OCI-LY3 (cell line): ENCODE data around the gene AGAP1.

Source experiments
- H2AFZ ChIP-seq: fragments of 200-600, 300-600 bp; shearing (Covaris generic); 2 replicates; pipeline ENCODE4 v1.6.0; 2014; ENCODE audit warnings: antibody characterized with exemption, low read depth, low read length
- H3K27ac ChIP-seq: fragments of 200-600, 300-600 bp; sonication (generic); 2 replicates; pipeline ENCODE4 v1.5.1; 2014; ENCODE audit warnings: mild to moderate bottlenecking, low read length, moderate library complexity, mixed read lengths
- H3K27me3 ChIP-seq: fragments of 200-600, 300-600 bp; sonication (generic); 2 replicates; pipeline ENCODE4 v1.6.1; 2014; ENCODE audit warnings: low read depth, low read length, mixed read lengths
- H3K36me3 ChIP-seq: fragments of 200-600, 300-600 bp; sonication (generic); replicated peaks from 2 replicates; pipeline ENCODE3; 2014; ENCODE audit warnings: low read depth, low read length, mixed read lengths
- H3K4me1 ChIP-seq: fragments of 300-600, 200-600 bp; sonication (generic); 2 replicates; pipeline ENCODE4 v1.6.1; 2014; ENCODE audit warnings: low read length, mixed read lengths
- H3K4me2 ChIP-seq: fragments of 200-600, 300-600 bp; sonication (generic); 2 replicates; pipeline ENCODE4 v1.6.1; 2014; ENCODE audit warnings: low read length, mixed read lengths
- H3K4me3 ChIP-seq: fragments of 300-600, 200-600 bp; sonication (generic); 2 replicates; pipeline ENCODE4 v1.5.1; 2014; ENCODE audit warnings: antibody characterized with exemption, mild to moderate bottlenecking, low read length, moderate library complexity
- H3K79me2 ChIP-seq: fragments of 300-600, 200-600 bp; shearing (Covaris generic); 2 replicates; pipeline ENCODE4 v1.6.1; 2014; ENCODE audit warnings: mild to moderate bottlenecking, low read length, mixed read lengths
- H3K9ac ChIP-seq: fragments of 300-600, 200-600 bp; shearing (Covaris generic); 2 replicates; pipeline ENCODE4 v1.6.0; 2014; ENCODE audit warnings: mild to moderate bottlenecking, low read length, moderate library complexity
- H3K9me3 ChIP-seq: fragments of 200-600, 300-600 bp; shearing (Covaris generic); 2 replicates; pipeline ENCODE4 v1.6.1; 2014; ENCODE audit warnings: low read length, mixed read lengths; ENCODE audit not compliant: insufficient read depth
- H4K20me1 ChIP-seq: fragments of 200-600, 300-600 bp; sonication (generic); 2 replicates; pipeline ENCODE4 v1.6.1; 2016; ENCODE audit warnings: low read length, mixed read lengths; ENCODE audit not compliant: insufficient read depth
- CTCF ChIP-seq: fragments of 200-600, 300-600 bp; sonication (generic); IDR thresholded peaks from 2 replicates; pipeline ENCODE4 v1.5.1; 2014; ENCODE audit warnings: antibody characterized with exemption, low read length, low read depth
- EZH2phosphoT487 ChIP-seq: fragments of 200-600 bp; shearing (Covaris generic); IDR thresholded peaks from 2 replicates; pipeline ENCODE4 v1.6.1; 2018; ENCODE audit warnings: antibody characterized with exemption, mixed run types, low read depth

The AGAP1 gene

GRCh38 chr2:235606004-235606715 lies 112.3 kb downstream of the AGAP1 start:
- Histone ChIP-seq H3K27ac (no peak overlapping the region), H2AFZ (no peak overlapping the region)

GRCh38 chr2:235607546-235608199 lies 113.8 kb downstream of the AGAP1 start:
- H3K4me2 ChIP-seq, result no peak overlapping the region
- H3K4me3 ChIP-seq, result no peak overlapping the region
- no peak overlapping the region for H3K9ac ChIP-seq
- no peak overlapping the region for H2AFZ ChIP-seq
- no peaks in the 10 kb centered on the region for H3K36me3 ChIP-seq
- no peaks in the 10 kb centered on the region for H3K27me3 ChIP-seq
- H3K27ac ChIP-seq, result no peak overlapping the region
- H3K79me2 ChIP-seq, result no peaks in the 10 kb centered on the region
- H4K20me1 ChIP-seq, result no peaks in the 10 kb centered on the region
- H3K9me3 ChIP-seq, result no peaks in the 10 kb centered on the region
- no peak for TF ChIP-seq CTCF
- no peak for TF ChIP-seq EZH2phosphoT487
- no peaks in the 10 kb centered on the region for H3K4me1 ChIP-seq

More at GRCh38 chr2:235606004-235606715, 112.3 kb downstream of the AGAP1 start:
- no peaks in the 10 kb centered on the region for H3K36me3 ChIP-seq
- no peaks in the 10 kb centered on the region for H3K27me3 ChIP-seq
- no peak overlapping the region for H3K4me3 ChIP-seq
- no peaks in the 10 kb centered on the region for H3K9me3 ChIP-seq
- no peaks in the 10 kb centered on the region for H4K20me1 ChIP-seq
- TF ChIP-seq CTCF (no peak), EZH2phosphoT487 (no peak)
- H3K9ac ChIP-seq, result no peak overlapping the region
- H3K4me1 ChIP-seq, result no peaks in the 10 kb centered on the region
- no peaks in the 10 kb centered on the region for H3K79me2 ChIP-seq
- H3K4me2 ChIP-seq, result no peak overlapping the region

GRCh38 chr2:235608200-235608887 lies 114.5 kb downstream of the AGAP1 start:
- Histone ChIP-seq H3K27me3 (no peaks in the 10 kb centered on the region), H3K79me2 (no peaks in the 10 kb centered on the region), H3K4me2 (no peak overlapping the region), H3K27ac (no peak overlapping the region), H3K4me1 (no peaks in the 10 kb centered on the region), H3K9me3 (no peaks in the 10 kb centered on the region), H3K9ac (no peak overlapping the region), H3K36me3 (no peaks in the 10 kb centered on the region), H2AFZ (no peak overlapping the region), H4K20me1 (no peaks in the 10 kb centered on the region), H3K4me3 (no peak overlapping the region)
- TF ChIP-seq EZH2phosphoT487 (no peak), CTCF (no peak)

GRCh38 chr2:235609321-235609720 lies 115.5 kb downstream of the AGAP1 start:
- no peak for TF ChIP-seq CTCF
- TF ChIP-seq EZH2phosphoT487, result no peak
- H3K9me3 ChIP-seq, result no peaks in the 10 kb centered on the region
- no peaks in the 10 kb centered on the region for H3K27me3 ChIP-seq
- no peaks in the 10 kb centered on the region for H3K79me2 ChIP-seq
- H3K9ac ChIP-seq, result no peak overlapping the region
- H3K4me2 ChIP-seq, result no peak overlapping the region
- H3K4me3 ChIP-seq, result no peak overlapping the region
- no peaks in the 10 kb centered on the region for H3K36me3 ChIP-seq
- no peak overlapping the region for H3K27ac ChIP-seq
- H4K20me1 ChIP-seq, result no peaks in the 10 kb centered on the region
- no peak overlapping the region for H2AFZ ChIP-seq
- H3K4me1 ChIP-seq, result no peaks in the 10 kb centered on the region
